K562 (cell line): Measurements from ENCODE around the gene TMTC4. TPM values are rescaled to one million over a fixed set of nuclear protein-coding genes. Genes with fewer than 3 reads are reported as not detected.
"Not testable (repeated sequence)": the region's sequence is repeated elsewhere in the genome, so short reads cannot be mapped to it uniquely, and the experiment has no call there.

ENCODE experiments used
- ATAC-seq: fragments of 200-7000 bp; cut with Tn5 transposase; 3 replicates; pipeline ENCODE4 v1.9.1; 2020; ENCODE audit warnings: moderate library complexity
- BruUV-seq: library from RNA; stranded (reverse); fragments of 400-500 nt; replicated peaks from 2 replicates; lab custom pipeline; 2021; lab: Mats Ljungman, UMichigan
- CTCF ChIA-PET: fragments of 300-600 bp; formaldehyde crosslinking; extraction: SDS; loops from one replicate; lab custom pipeline; 2021; ENCODE audit warnings: low intra/inter-chr PET ratio; lab: Yijun Ruan, JAX
- POLR2A ChIA-PET: fragments of 300-600, 350-650 bp; sonication (Branson Sonifier 250); formaldehyde crosslinking; extraction: SDS; loops from one replicate; lab custom pipeline; 2021; ENCODE audit warnings: antibody characterized with exemption, inconsistent platforms; lab: Yijun Ruan, JAX
- DNase-seq, 4 experiments: peaks; one replicate each; pipeline versions ENCODE4 v3.0.0 to v3.0.0-alpha.2; 2011 to 2018; ENCODE audit warnings: low spot score in 3 of 4, mixed read lengths in 3 of 4; ENCODE audit errors: extremely low read depth in 1 of 4
- FAIRE-seq: peaks from 2 replicates; lab custom pipeline; 2011; peaks lifted over from hg19 to GRCh38; lab: Jason Lieb, UNC
- H2AFZ ChIP-seq: 2 replicates; pipeline ENCODE4 v1.6.0; 2011; ENCODE audit warnings: low read depth, low read length, control low read depth, inconsistent platforms
- H3K27ac ChIP-seq: fragments of 200-600 bp; 3 replicates; pipeline ENCODE4 v1.8.0; 2011; ENCODE audit warnings: low read depth, mild to moderate bottlenecking, control low read depth, inconsistent platforms, low read length, moderate library complexity, mixed read lengths; ENCODE audit errors: extremely low read depth
- H3K27me3 ChIP-seq, 2 experiments: fragments of 300-600 bp in 1 of 2; 2 replicates in 1 of 2; 3 replicates in 1 of 2; pipeline versions ENCODE4 v1.6.0 to v1.8.0; 2011; ENCODE audit warnings: inconsistent platforms in 2 of 2, low read length in 2 of 2, mild to moderate bottlenecking in 1 of 2, mixed read lengths in 1 of 2, moderate library complexity in 1 of 2; ENCODE audit not compliant: control insufficient read depth in 2 of 2, insufficient read depth in 2 of 2
- H3K36me3 ChIP-seq: fragments of 300-600 bp; 3 replicates; pipeline ENCODE4 v1.8.0; 2011; ENCODE audit warnings: mild to moderate bottlenecking, low read length, inconsistent platforms; ENCODE audit not compliant: control insufficient read depth, insufficient read depth
- H3K4me1 ChIP-seq, 2 experiments: fragments of 200-600 bp in 1 of 2; replicated peaks in 1 of 2; 2 replicates in 1 of 2; 3 replicates in 1 of 2; pipeline versions ENCODE4 v1.5.1 to v1.8.0; 2011; ENCODE audit warnings: inconsistent platforms in 2 of 2, low read length in 2 of 2, mild to moderate bottlenecking in 1 of 2, mixed read lengths in 1 of 2, moderate library complexity in 1 of 2; ENCODE audit not compliant: control insufficient read depth in 2 of 2, insufficient read depth in 2 of 2
- H3K4me2 ChIP-seq: 2 replicates; pipeline ENCODE4 v1.6.1; 2011; ENCODE audit warnings: low read length, control low read depth, inconsistent platforms, mixed read lengths; ENCODE audit not compliant: insufficient read depth
- H3K4me3 ChIP-seq: fragments of 200-600 bp; sonication (generic), shearing (Covaris generic); 2 replicates; pipeline ENCODE4 v1.5.1; 2016; ENCODE audit warnings: control low read depth, inconsistent platforms
- H3K79me2 ChIP-seq: fragments of 200-600 bp; 3 replicates; pipeline ENCODE4 v1.8.0; 2011; ENCODE audit warnings: low read length, inconsistent platforms; ENCODE audit not compliant: control insufficient read depth, insufficient read depth
- H3K9ac ChIP-seq, 2 experiments: 2 replicates each; pipeline versions ENCODE4 v1.6.0 to v1.6.1; 2011; ENCODE audit warnings: low read depth in 2 of 2, low read length in 2 of 2, control low read depth in 1 of 2, inconsistent platforms in 1 of 2, mild to moderate bottlenecking in 1 of 2, mixed read lengths in 1 of 2; ENCODE audit not compliant: insufficient read depth in 1 of 2
- H3K9me1 ChIP-seq: one replicate; pipeline ENCODE4 v1.6.0; 2011; ENCODE audit warnings: inconsistent platforms, mild to moderate bottlenecking, low read length, moderate library complexity; ENCODE audit not compliant: control insufficient read depth, insufficient read depth
- H3K9me3 ChIP-seq: replicated peaks from 2 replicates; pipeline ENCODE4 v1.5.1; 2011; ENCODE audit warnings: low read depth, low read length, inconsistent platforms; ENCODE audit not compliant: control insufficient read depth, insufficient read depth
- H4K20me1 ChIP-seq: replicated peaks from 2 replicates; pipeline ENCODE4 v1.6.1; 2011; ENCODE audit warnings: low read length, inconsistent platforms, mixed read lengths; ENCODE audit not compliant: control insufficient read depth, insufficient read depth
- ZNF146 ChIP-seq: IDR thresholded peaks from one replicate; pipeline ENCODE4 v1.6.1; 2018; ENCODE audit warnings: missing compliant biosample characterization; ENCODE audit not compliant: unreplicated experiment
- WGBS: fragments of 100-300 bp; shearing (Covaris generic); methylation state at CpG from one replicate; pipeline ENCODE4 v1.1.6; 2016; ENCODE audit warnings: low coverage, mixed read lengths; ENCODE audit not compliant: insufficient coverage; ENCODE audit errors: missing lambda C conversion rate; 5-methylcytosine and 5-hydroxymethylcytosine counted together
- in situ Hi-C: fragments of 300-500 bp; cut with MboI; formaldehyde crosslinking; loops from 4 replicates; pipeline ENCODE4 v1.15.0; 2018; ENCODE audit warnings: inconsistent platforms, mixed read lengths
- intact Hi-C: fragments of 100-400 bp; cut with micrococcal nuclease; formaldehyde crosslinking; loops from 2 replicates; pipeline ENCODE4 v1.14.2; 2022
- polyA plus RNA-seq, 8 experiments: library from polyadenylated mRNA; depleted of rRNA in 4 of 8; stranded (reverse) in 5 of 8; unstranded in 3 of 8; fragments of >200 nt; fragmentation: Nextera tagmentation in 2 of 8; fragmentation: Illumina TruSeq in 1 of 8; extraction: Ambion mirVana in 2 of 8; extraction: Trizol in 1 of 8; gene quantifications; 2 replicates each; pipeline versions ENCODE4 v1.2.1 to v1.2.3, GENCODE V29; 2011 to 2014; ENCODE audit warnings: inconsistent platforms in 1 of 8, missing spikeins in 1 of 8
- total RNA-seq, 7 experiments: library from RNA; depleted of rRNA in 6 of 7; stranded (reverse); fragments of >200 nt in 6 of 7; fragmentation: Illumina TruSeq in 2 of 7; extraction: Trizol in 2 of 7; gene quantifications; 2 replicates each; pipeline versions ENCODE4 v1.2.1 to v1.2.3, GENCODE V29; 2011 to 2021; ENCODE audit warnings: low replicate concordance in 1 of 7
- TF ChIP-seq, protein P1 (sequence below): fragments of 250-450 bp; sonication (Bioruptor Pico); IDR thresholded peaks from 2 replicates; pipeline ENCODE4 v1.4.0; 2020; ENCODE audit warnings: mild to moderate bottlenecking, moderate library complexity, borderline replicate concordance
- TF ChIP-seq, protein P2 (sequence below): sonication (generic); formaldehyde crosslinking; IDR thresholded peaks from 2 replicates; pipeline ENCODE4 v1.8.1; 2023; ENCODE audit warnings: mild to moderate bottlenecking, missing genetic modification reagents

The TMTC4 gene
- total and polyA plus RNA-seq, 9 of the 15 experiments (the other 6 are each of a cell fraction or from before 2014, with no cell fraction given), result 3.5 to 16.7 (median 11.8) TPM

- TF ChIP-seq, protein P1, sequence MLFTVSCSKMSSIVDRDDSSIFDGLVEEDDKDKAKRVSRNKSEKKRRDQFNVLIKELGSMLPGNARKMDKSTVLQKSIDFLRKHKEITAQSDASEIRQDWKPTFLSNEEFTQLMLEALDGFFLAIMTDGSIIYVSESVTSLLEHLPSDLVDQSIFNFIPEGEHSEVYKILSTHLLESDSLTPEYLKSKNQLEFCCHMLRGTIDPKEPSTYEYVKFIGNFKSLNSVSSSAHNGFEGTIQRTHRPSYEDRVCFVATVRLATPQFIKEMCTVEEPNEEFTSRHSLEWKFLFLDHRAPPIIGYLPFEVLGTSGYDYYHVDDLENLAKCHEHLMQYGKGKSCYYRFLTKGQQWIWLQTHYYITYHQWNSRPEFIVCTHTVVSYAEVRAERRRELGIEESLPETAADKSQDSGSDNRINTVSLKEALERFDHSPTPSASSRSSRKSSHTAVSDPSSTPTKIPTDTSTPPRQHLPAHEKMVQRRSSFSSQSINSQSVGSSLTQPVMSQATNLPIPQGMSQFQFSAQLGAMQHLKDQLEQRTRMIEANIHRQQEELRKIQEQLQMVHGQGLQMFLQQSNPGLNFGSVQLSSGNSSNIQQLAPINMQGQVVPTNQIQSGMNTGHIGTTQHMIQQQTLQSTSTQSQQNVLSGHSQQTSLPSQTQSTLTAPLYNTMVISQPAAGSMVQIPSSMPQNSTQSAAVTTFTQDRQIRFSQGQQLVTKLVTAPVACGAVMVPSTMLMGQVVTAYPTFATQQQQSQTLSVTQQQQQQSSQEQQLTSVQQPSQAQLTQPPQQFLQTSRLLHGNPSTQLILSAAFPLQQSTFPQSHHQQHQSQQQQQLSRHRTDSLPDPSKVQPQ (CRISPR knock-in tag), result no peak
- TF ChIP-seq, protein P2, sequence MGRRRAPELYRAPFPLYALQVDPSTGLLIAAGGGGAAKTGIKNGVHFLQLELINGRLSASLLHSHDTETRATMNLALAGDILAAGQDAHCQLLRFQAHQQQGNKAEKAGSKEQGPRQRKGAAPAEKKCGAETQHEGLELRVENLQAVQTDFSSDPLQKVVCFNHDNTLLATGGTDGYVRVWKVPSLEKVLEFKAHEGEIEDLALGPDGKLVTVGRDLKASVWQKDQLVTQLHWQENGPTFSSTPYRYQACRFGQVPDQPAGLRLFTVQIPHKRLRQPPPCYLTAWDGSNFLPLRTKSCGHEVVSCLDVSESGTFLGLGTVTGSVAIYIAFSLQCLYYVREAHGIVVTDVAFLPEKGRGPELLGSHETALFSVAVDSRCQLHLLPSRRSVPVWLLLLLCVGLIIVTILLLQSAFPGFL (CRISPR knock-in tag), result no peak
Measured at GRCh38 chr13:100680131-100680530, 5.5 kb upstream of the TMTC4 start (continued).

DNA sequence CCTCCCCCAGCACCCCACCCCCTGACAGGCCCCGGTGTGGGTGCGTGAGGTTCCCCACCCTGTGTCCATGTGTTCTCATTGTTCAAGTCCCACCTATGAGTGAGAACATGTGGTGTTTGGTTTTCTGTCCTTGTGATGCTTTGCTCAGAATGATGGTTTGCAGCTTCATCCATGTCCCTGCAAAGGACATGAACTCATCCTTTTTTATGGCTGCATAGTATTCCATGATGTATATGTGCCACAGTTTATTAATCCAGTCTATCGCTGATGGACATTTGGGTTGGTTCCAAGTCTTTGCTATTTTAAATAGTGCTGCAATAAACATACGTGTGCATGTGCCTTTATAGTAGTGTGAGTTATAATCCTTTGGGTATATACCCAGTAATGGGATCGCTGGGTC, 2.5 kb upstream of the TMTC4 start:
- FAIRE-seq, in situ Hi-C loops: not testable (repeated sequence)

More for the DNA sequence above, 2.5 kb upstream of the TMTC4 start:
- H3K4me2 ChIP-seq, DNase-seq, H3K36me3 ChIP-seq, BruUV-seq, CTCF ChIA-PET, H3K9ac ChIP-seq, POLR2A ChIA-PET, H3K27me3 ChIP-seq, intact Hi-C loops, H3K4me3 ChIP-seq, H3K9me3 ChIP-seq, H3K9me1 ChIP-seq, H4K20me1 ChIP-seq, H2AFZ ChIP-seq, ATAC-seq, H3K27ac ChIP-seq: not testable (repeated sequence)
- peak; percentile 74 for TF ChIP-seq ZNF146 (CRISPR knock-in tag)
- 81% methylated on average over 3 of the region's 5 CpGs for WGBS
- H3K79me2 ChIP-seq, result peaks cover 15% of the 10 kb centered on the region
- H3K4me1 ChIP-seq, result peaks cover 9 to 12% of the 10 kb centered on the region in 2 experiments; a peak in 4 of 5 replicates
